Fibroblast of lung (primary cell): Measurements from ENCODE around the gene TAOK2.

Source experiments
- EZH2 ChIP-seq: IDR thresholded peaks from 2 replicates; pipeline ENCODE4 v1.5.1; 2012; ENCODE audit warnings: low read length, control low read depth, mild to moderate bottlenecking; ENCODE audit errors: missing control alignments
- TF ChIP-seq, protein P1 (sequence below), 2 donors: IDR thresholded peaks in 1 of 2; conservative IDR thresholded peaks in 1 of 2; 1 replicate in 1 of 2; 2 replicates in 1 of 2; pipeline ENCODE4 v1.5.1; 2011 to 2012; ENCODE audit warnings: low read length in 2 of 2, control low read depth in 1 of 2, inconsistent platforms in 1 of 2, low read depth in 1 of 2, mild to moderate bottlenecking in 1 of 2

DNA sequence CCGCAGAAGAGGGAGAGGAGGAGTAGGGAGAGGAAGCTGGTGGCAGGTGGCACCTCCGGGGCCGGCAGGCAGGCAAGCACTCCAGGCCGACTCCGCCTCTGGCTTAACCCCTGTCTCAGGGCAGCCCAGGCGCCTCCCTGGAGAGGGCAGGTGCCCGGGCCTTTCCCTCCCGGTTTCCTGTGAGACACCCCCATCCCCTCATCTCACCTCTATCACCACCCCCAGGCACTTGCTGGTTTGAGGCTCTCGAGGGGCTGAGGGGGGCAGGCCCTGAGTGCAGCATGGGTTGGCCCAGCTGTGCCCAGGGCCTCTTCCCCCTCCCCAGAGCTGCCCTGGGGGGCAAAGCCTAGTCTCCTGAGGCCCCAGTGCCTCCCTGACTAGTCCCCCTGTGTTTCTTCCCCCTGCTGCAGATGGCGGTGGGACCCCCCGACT, 31.2 kb downstream of the TAOK2 start:
- TF ChIP-seq, protein P1, sequence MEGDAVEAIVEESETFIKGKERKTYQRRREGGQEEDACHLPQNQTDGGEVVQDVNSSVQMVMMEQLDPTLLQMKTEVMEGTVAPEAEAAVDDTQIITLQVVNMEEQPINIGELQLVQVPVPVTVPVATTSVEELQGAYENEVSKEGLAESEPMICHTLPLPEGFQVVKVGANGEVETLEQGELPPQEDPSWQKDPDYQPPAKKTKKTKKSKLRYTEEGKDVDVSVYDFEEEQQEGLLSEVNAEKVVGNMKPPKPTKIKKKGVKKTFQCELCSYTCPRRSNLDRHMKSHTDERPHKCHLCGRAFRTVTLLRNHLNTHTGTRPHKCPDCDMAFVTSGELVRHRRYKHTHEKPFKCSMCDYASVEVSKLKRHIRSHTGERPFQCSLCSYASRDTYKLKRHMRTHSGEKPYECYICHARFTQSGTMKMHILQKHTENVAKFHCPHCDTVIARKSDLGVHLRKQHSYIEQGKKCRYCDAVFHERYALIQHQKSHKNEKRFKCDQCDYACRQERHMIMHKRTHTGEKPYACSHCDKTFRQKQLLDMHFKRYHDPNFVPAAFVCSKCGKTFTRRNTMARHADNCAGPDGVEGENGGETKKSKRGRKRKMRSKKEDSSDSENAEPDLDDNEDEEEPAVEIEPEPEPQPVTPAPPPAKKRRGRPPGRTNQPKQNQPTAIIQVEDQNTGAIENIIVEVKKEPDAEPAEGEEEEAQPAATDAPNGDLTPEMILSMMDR (conservative IDR thresholded peaks at IDR 0.05 in 1 of 2, IDR thresholded peaks at IDR 0.05 in 1 of 2; ENCODE audit: low read depth in 1 of 2, low read length in 2 of 2), result no peak
- TF ChIP-seq EZH2, result no peak
